GM18868 (cell line): Measurements from ENCODE around the gene LPAR1.

Experiments used
- ATAC-seq: cut with Tn5 transposase; IDR thresholded peaks from one replicate; pipeline ENCODE4 v1.9.1; 2021; ENCODE audit warnings: mild to moderate bottlenecking, moderate library complexity; ENCODE audit not compliant: unreplicated experiment

LPAR1 gene

GRCh38 chr9:110926828-110927487 lies 111.3 kb downstream of the LPAR1 start:
- no peak for ATAC-seq

- no peak for ATAC-seq
Observed at GRCh38 chr9:110923601-110924000, 114.7 kb downstream of the LPAR1 start.

- no peak for ATAC-seq
Observed at GRCh38 chr9:110922145-110922544, 116.1 kb downstream of the LPAR1 start.

GRCh38 chr9:110921705-110922104 lies 116.6 kb downstream of the LPAR1 start:
- ATAC-seq: no peak

GRCh38 chr9:110919609-110920008 lies 118.7 kb downstream of the LPAR1 start:
- no peak for ATAC-seq

- no peak for ATAC-seq
Observed at GRCh38 chr9:110919050-110919435, 119.2 kb downstream of the LPAR1 start.

- ATAC-seq: no peak
Observed at GRCh38 chr9:110918316-110919049, 119.8 kb downstream of the LPAR1 start.

GRCh38 chr9:110916403-110916802 lies 121.9 kb downstream of the LPAR1 start:
- ATAC-seq: no peak

- no peak for ATAC-seq
Observed at GRCh38 chr9:110912419-110913291, 125.6 kb downstream of the LPAR1 start.

- no peak for ATAC-seq
Observed at GRCh38 chr9:110911659-110912418, 126.4 kb downstream of the LPAR1 start.

GRCh38 chr9:110908894-110909293 lies 129.4 kb downstream of the LPAR1 start:
- no peak for ATAC-seq

GRCh38 chr9:110900917-110901316 lies 137.4 kb downstream of the LPAR1 start:
- no peak for ATAC-seq

- ATAC-seq: no peak
Observed at GRCh38 chr9:110900456-110900855, 137.8 kb downstream of the LPAR1 start.

GRCh38 chr9:110898866-110899265 lies 139.4 kb downstream of the LPAR1 start:
- no peak for ATAC-seq

- no peak for ATAC-seq
Observed at GRCh38 chr9:110898358-110898757, 139.9 kb downstream of the LPAR1 start.

- ATAC-seq: no peak
Observed at GRCh38 chr9:110897943-110898342, 140.3 kb downstream of the LPAR1 start.

- ATAC-seq: no peak
Observed at GRCh38 chr9:110895147-110895905, 142.9 kb downstream of the LPAR1 start.

GRCh38 chr9:110894731-110895130 lies 143.5 kb downstream of the LPAR1 start:
- no peak for ATAC-seq

- no peak for ATAC-seq
Observed at GRCh38 chr9:110892689-110893088, 145.6 kb downstream of the LPAR1 start.

GRCh38 chr9:110891760-110892159 lies 146.5 kb downstream of the LPAR1 start:
- no peak for ATAC-seq
